NT2/D1 (cell line): Measurements from ENCODE around the gene DIPK1C.

Experiments
- DNase-seq: peaks from one replicate; pipeline ENCODE4 v3.0.0-alpha.2; 2011; ENCODE audit warnings: low read depth, low spot score
- H3K27me3 ChIP-seq: 2 replicates; pipeline ENCODE4 v1.6.0; 2011; ENCODE audit warnings: mild to moderate bottlenecking; ENCODE audit not compliant: insufficient read length, insufficient read depth
- H3K36me3 ChIP-seq: 2 replicates; pipeline ENCODE4 v1.6.1; 2011; ENCODE audit warnings: mild to moderate bottlenecking, low read length, mixed read lengths; ENCODE audit not compliant: insufficient read depth, insufficient read length
- H3K4me1 ChIP-seq: 2 replicates; pipeline ENCODE4 v1.5.1; 2011; ENCODE audit not compliant: insufficient read depth, insufficient read length
- H3K4me3 ChIP-seq: 2 replicates; pipeline ENCODE4 v1.5.1; 2011; ENCODE audit warnings: low read depth; ENCODE audit not compliant: insufficient read length
- H3K9ac ChIP-seq: 2 replicates; pipeline ENCODE4 v1.6.0; 2011; ENCODE audit warnings: low read depth; ENCODE audit not compliant: insufficient read length
- H3K9me3 ChIP-seq: 2 replicates; pipeline ENCODE4 v1.5.1; 2011; ENCODE audit warnings: mild to moderate bottlenecking, low read length; ENCODE audit not compliant: insufficient read depth
- SUZ12 ChIP-seq: IDR thresholded peaks from 2 replicates; pipeline ENCODE4 v1.6.1; 2011; ENCODE audit not compliant: insufficient read length, insufficient read depth; ENCODE audit errors: extremely low read depth
- YY1 ChIP-seq: IDR thresholded peaks from 2 replicates; pipeline ENCODE4 v1.6.1; 2011; ENCODE audit not compliant: insufficient read length, insufficient read depth
- ZNF274 ChIP-seq: IDR thresholded peaks from 2 replicates; pipeline ENCODE4 v1.6.1; 2011; ENCODE audit warnings: mild to moderate bottlenecking, low read depth, low read length

DIPK1C gene

GRCh38 chr18:74418023-74418422 is 39.1 kb downstream of the DIPK1C start:
- no peak for TF ChIP-seq YY1
- TF ChIP-seq SUZ12 = no peak
- TF ChIP-seq ZNF274 = no peak
- H3K27me3 ChIP-seq = no peaks in the 10 kb centered on the region
- no peak overlapping the region for H3K9ac ChIP-seq
- no peaks in the 10 kb centered on the region for H3K9me3 ChIP-seq
- no peak for DNase-seq
- no peaks in the 10 kb centered on the region for H3K36me3 ChIP-seq
- H3K4me1 ChIP-seq = no peaks in the 10 kb centered on the region
- no peak overlapping the region for H3K4me3 ChIP-seq

GRCh38 chr18:74416124-74416523 is 41.0 kb downstream of the DIPK1C start:
- Histone ChIP-seq H3K27me3 (no peaks in the 10 kb centered on the region), H3K36me3 (no peaks in the 10 kb centered on the region), H3K9me3 (no peaks in the 10 kb centered on the region), H3K9ac (no peak overlapping the region), H3K4me1 (no peaks in the 10 kb centered on the region), H3K4me3 (no peak overlapping the region)
- no peak for TF ChIP-seq YY1
- DNase-seq = no peak

- Histone ChIP-seq H3K9ac (no peak overlapping the region), H3K27me3 (no peaks in the 10 kb centered on the region), H3K4me1 (no peaks in the 10 kb centered on the region), H3K4me3 (no peak overlapping the region), H3K36me3 (no peaks in the 10 kb centered on the region), H3K9me3 (no peaks in the 10 kb centered on the region)
- no peak for DNase-seq
- no peak for TF ChIP-seq ZNF274
- no peak for TF ChIP-seq YY1
- TF ChIP-seq SUZ12 = no peak
Measured at GRCh38 chr18:74414953-74415515, 42.1 kb downstream of the DIPK1C start.

GRCh38 chr18:74413836-74414235 is 43.3 kb downstream of the DIPK1C start:
- H3K27me3 ChIP-seq = no peaks in the 10 kb centered on the region
- H3K4me1 ChIP-seq = no peaks in the 10 kb centered on the region
- no peaks in the 10 kb centered on the region for H3K36me3 ChIP-seq
- no peak overlapping the region for H3K4me3 ChIP-seq
- no peaks in the 10 kb centered on the region for H3K9me3 ChIP-seq
- no peak for DNase-seq
- H3K9ac ChIP-seq = no peak overlapping the region
- TF ChIP-seq SUZ12 (no peak), YY1 (no peak), ZNF274 (no peak)

GRCh38 chr18:74412116-74412880 is 44.8 kb downstream of the DIPK1C start:
- no peak overlapping the region for H3K4me3 ChIP-seq
- H3K9ac ChIP-seq = no peak overlapping the region
- no peaks in the 10 kb centered on the region for H3K27me3 ChIP-seq
- H3K9me3 ChIP-seq = no peaks in the 10 kb centered on the region
- H3K4me1 ChIP-seq = no peaks in the 10 kb centered on the region
- TF ChIP-seq ZNF274 = no peak
- TF ChIP-seq SUZ12 = no peak
- TF ChIP-seq YY1 = no peak
- DNase-seq = no peak
- H3K36me3 ChIP-seq = no peaks in the 10 kb centered on the region

GRCh38 chr18:74411475-74411874 is 45.6 kb downstream of the DIPK1C start:
- Histone ChIP-seq H3K27me3 (no peaks in the 10 kb centered on the region), H3K9me3 (no peaks in the 10 kb centered on the region), H3K4me1 (no peaks in the 10 kb centered on the region), H3K9ac (no peak overlapping the region), H3K36me3 (no peaks in the 10 kb centered on the region), H3K4me3 (no peak overlapping the region)
- TF ChIP-seq SUZ12 (no peak), YY1 (no peak), ZNF274 (no peak)
- DNase-seq = no peak

GRCh38 chr18:74410441-74410992 is 46.6 kb downstream of the DIPK1C start:
- H3K9me3 ChIP-seq = no peaks in the 10 kb centered on the region
- no peaks in the 10 kb centered on the region for H3K36me3 ChIP-seq
- no peaks in the 10 kb centered on the region for H3K27me3 ChIP-seq
- H3K9ac ChIP-seq = no peak overlapping the region
- DNase-seq = no peak
- no peaks in the 10 kb centered on the region for H3K4me1 ChIP-seq
- H3K4me3 ChIP-seq = no peak overlapping the region
- TF ChIP-seq YY1 = no peak
- TF ChIP-seq ZNF274 = no peak
- TF ChIP-seq SUZ12 = no peak

GRCh38 chr18:74407888-74408287 is 49.2 kb downstream of the DIPK1C start:
- H3K9me3 ChIP-seq = no peaks in the 10 kb centered on the region
- TF ChIP-seq YY1 = no peak
- TF ChIP-seq ZNF274 = no peak
- TF ChIP-seq SUZ12 = no peak
- peaks cover 2% of the 10 kb centered on the region for H3K4me1 ChIP-seq
- H3K9ac ChIP-seq = no peak overlapping the region
- no peaks in the 10 kb centered on the region for H3K36me3 ChIP-seq
- H3K27me3 ChIP-seq = no peaks in the 10 kb centered on the region
- no peak overlapping the region for H3K4me3 ChIP-seq
- DNase-seq = no peak
